ENCODE measurements around the gene FSHR.

- TF ChIP-seq, protein P1, sequence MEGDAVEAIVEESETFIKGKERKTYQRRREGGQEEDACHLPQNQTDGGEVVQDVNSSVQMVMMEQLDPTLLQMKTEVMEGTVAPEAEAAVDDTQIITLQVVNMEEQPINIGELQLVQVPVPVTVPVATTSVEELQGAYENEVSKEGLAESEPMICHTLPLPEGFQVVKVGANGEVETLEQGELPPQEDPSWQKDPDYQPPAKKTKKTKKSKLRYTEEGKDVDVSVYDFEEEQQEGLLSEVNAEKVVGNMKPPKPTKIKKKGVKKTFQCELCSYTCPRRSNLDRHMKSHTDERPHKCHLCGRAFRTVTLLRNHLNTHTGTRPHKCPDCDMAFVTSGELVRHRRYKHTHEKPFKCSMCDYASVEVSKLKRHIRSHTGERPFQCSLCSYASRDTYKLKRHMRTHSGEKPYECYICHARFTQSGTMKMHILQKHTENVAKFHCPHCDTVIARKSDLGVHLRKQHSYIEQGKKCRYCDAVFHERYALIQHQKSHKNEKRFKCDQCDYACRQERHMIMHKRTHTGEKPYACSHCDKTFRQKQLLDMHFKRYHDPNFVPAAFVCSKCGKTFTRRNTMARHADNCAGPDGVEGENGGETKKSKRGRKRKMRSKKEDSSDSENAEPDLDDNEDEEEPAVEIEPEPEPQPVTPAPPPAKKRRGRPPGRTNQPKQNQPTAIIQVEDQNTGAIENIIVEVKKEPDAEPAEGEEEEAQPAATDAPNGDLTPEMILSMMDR (IDR thresholded peaks at IDR 0.05), result no peak
- TF ChIP-seq POLR2AphosphoS5 (IDR thresholded peaks at IDR 0.05; ENCODE audit: insufficient read depth in 1 of 2, low read depth in 1 of 2), result no peak
Observed at GRCh38 chr2:49123600-49123999, 30.7 kb downstream of the FSHR start.
